ENCODE measurements around the gene DOK4.

DNA sequence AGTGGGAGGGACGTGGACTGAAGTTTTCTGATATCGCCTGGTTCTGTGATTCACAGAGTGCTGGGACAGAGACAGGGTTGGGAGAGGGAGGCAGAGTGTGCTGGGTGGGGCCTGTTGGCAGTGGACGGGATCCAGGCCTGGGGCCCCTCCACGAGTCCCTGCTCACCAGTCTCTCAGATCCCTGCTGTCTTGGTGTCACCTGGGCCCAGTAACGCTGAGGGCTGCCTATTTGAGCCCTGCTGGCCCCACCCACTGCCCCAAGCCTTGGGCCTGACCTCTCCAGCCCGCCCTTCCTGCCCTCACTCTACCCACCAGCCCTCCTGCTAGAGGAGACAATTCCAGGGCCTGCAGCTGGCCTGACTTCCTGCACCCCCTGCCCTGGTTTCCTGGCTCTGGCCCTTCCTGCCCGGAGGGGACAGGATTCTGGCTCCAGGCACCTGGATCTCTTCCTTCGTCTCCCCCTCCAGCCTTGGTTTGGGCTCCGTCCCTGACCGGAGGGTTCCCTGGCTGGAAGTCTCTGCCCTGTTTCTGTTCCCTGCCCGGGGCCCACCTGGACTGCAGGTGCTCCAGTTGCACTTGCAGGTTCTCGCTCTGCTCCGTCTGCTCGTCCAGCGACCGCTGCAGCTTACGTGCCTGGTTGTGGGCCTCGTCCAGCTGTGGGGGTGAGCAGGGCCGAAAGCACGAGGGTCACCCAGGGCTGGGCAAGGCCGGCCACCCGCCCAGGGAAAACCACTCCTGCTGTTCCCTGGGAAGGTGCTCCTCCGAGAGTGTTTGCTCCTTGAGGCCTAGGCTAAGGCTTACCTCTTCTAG, 28.7 kb upstream of the DOK4 start:
- TF ChIP-seq, protein P1, sequence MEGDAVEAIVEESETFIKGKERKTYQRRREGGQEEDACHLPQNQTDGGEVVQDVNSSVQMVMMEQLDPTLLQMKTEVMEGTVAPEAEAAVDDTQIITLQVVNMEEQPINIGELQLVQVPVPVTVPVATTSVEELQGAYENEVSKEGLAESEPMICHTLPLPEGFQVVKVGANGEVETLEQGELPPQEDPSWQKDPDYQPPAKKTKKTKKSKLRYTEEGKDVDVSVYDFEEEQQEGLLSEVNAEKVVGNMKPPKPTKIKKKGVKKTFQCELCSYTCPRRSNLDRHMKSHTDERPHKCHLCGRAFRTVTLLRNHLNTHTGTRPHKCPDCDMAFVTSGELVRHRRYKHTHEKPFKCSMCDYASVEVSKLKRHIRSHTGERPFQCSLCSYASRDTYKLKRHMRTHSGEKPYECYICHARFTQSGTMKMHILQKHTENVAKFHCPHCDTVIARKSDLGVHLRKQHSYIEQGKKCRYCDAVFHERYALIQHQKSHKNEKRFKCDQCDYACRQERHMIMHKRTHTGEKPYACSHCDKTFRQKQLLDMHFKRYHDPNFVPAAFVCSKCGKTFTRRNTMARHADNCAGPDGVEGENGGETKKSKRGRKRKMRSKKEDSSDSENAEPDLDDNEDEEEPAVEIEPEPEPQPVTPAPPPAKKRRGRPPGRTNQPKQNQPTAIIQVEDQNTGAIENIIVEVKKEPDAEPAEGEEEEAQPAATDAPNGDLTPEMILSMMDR (IDR thresholded peaks at IDR 0.05): no peak
- no peak for TF ChIP-seq POLR2A (IDR thresholded peaks at IDR 0.05)

All from testis (tissue), 2 donors.